ENCODE results near the gene CALU. TPM values are rescaled to one million over a fixed set of nuclear protein-coding genes. Genes with fewer than 3 reads are reported as not detected.

The CALU gene
- total and polyA plus RNA-seq, 10 of the 15 experiments (the other 5 are each of a cell fraction or from before 2014, with no cell fraction given) = 31.2 to 75.6 (median 42.1) TPM

- SMC1A ChIA-PET (ENCODE audit: uncharacterized antibody, unreplicated experiment) = interaction anchor here (0.6 to 1.5 kb wide), 2 partner anchors 9 to 21 kb away, joined by 3 read pairs; no protein-coding TSS in a partner anchor
- BruUV-seq (replicated peaks) = no TSS peak
- Histone ChIP-seq H3K4me1 (ENCODE audit: control insufficient read depth, insufficient read depth, low read length) (no peaks in the 10 kb centered on the region), H3K36me3 (ENCODE audit: control insufficient read depth in 2 of 2, insufficient read depth in 2 of 2, low read length in 1 of 2) (no peaks in the 10 kb centered on the region), H2AFZ (ENCODE audit: control insufficient read depth, low read depth, low read length) (no peak overlapping the region), H3K9ac (ENCODE audit: control insufficient read depth, insufficient read depth, low read length) (no peak overlapping the region), H3K27me3 (replicated peaks in 1 of 2; ENCODE audit: control insufficient read depth in 2 of 2, insufficient read depth in 2 of 2, low read length in 1 of 2) (no peaks in the 10 kb centered on the region), H3K27ac (ENCODE audit: control insufficient read depth, insufficient read depth) (no peak overlapping the region), H3K4me3 (no peak overlapping the region), H3K9me3 (replicated peaks; ENCODE audit: control insufficient read depth, insufficient read depth, low read length) (no peaks in the 10 kb centered on the region), H3K79me2 (ENCODE audit: control insufficient read depth, insufficient read depth, low read length) (no peaks in the 10 kb centered on the region), H4K20me1 (ENCODE audit: control insufficient read depth, insufficient read depth) (no peaks in the 10 kb centered on the region), H3K4me2 (ENCODE audit: control insufficient read depth, insufficient read depth) (no peak overlapping the region)
- RAD21 ChIA-PET (ENCODE audit: unreplicated experiment) = interaction anchor here (0.7 kb wide), 1 partner anchor 22 kb away, joined by 3 read pairs; no protein-coding TSS in a partner anchor
- ATAC-seq = peak; percentile 62
- CTCF ChIA-PET = no interaction called here
- in situ Hi-C loops (cut with MboI) (no loop called here), intact Hi-C loops (cut with micrococcal nuclease; ENCODE audit: unreplicated experiment) (no loop called here)
- WGBS (ENCODE audit: insufficient coverage, insufficient replicate concordance, low lambda C conversion rate, missing lambda C conversion rate) = 25% methylated on average over 3 of the region's 3 CpGs
- FAIRE-seq = no peak
- POLR2A ChIA-PET = no interaction called here
- TF ChIP-seq NFIC (IDR thresholded peaks at IDR 0.05; ENCODE audit: low read depth, low read length) = peak; percentile 60; the same call in 1 of the 2 replicates
- peak; percentile 81 for TF ChIP-seq JUNB (IDR thresholded peaks at IDR 0.05)
- no peak for TF ChIP-seq YBX1 (IDR thresholded peaks at IDR 0.05)
- peak; percentile 50; the same call in 1 of the 2 replicates for TF ChIP-seq RUNX3 (IDR thresholded peaks at IDR 0.05; ENCODE audit: low read length)
- TF ChIP-seq SMARCA5 (IDR thresholded peaks at IDR 0.05) = no peak
- TF ChIP-seq GABPA (IDR thresholded peaks at IDR 0.05; ENCODE audit: low read depth) = no peak
- no peak for DNase-seq (ENCODE audit: low read depth, low spot score)
Measured at GRCh38 chr7:128800567-128800966, 61.4 kb downstream of the CALU start.

- SMC1A ChIA-PET (ENCODE audit: uncharacterized antibody, unreplicated experiment) = interaction anchor here (0.6 kb wide), 1 partner anchor 528 kb away, joined by 3 read pairs; no protein-coding TSS in a partner anchor
- in situ Hi-C loops (cut with MboI) (no loop called here), intact Hi-C loops (cut with micrococcal nuclease; ENCODE audit: unreplicated experiment) (no loop called here)
- POLR2A ChIA-PET = no interaction called here
- H4K20me1 ChIP-seq (ENCODE audit: control insufficient read depth, insufficient read depth) = no peaks in the 10 kb centered on the region
- no TSS peak for BruUV-seq (replicated peaks)
- no peaks in the 10 kb centered on the region for H3K9me3 ChIP-seq (replicated peaks; ENCODE audit: control insufficient read depth, insufficient read depth, low read length)
- no peak for DNase-seq (ENCODE audit: low read depth, low spot score)
- no peaks in the 10 kb centered on the region for H3K36me3 ChIP-seq (ENCODE audit: control insufficient read depth in 2 of 2, insufficient read depth in 2 of 2, low read length in 1 of 2)
- no peak overlapping the region for H3K4me3 ChIP-seq
- no peak for ATAC-seq
- CTCF ChIA-PET = no interaction called here
- no peak overlapping the region for H3K4me2 ChIP-seq (ENCODE audit: control insufficient read depth, insufficient read depth)
- FAIRE-seq = no peak
- RAD21 ChIA-PET (ENCODE audit: unreplicated experiment) = no interaction called here
- H3K27ac ChIP-seq (ENCODE audit: control insufficient read depth, insufficient read depth) = no peak overlapping the region
- no peak overlapping the region for H3K9ac ChIP-seq (ENCODE audit: control insufficient read depth, insufficient read depth, low read length)
- WGBS (ENCODE audit: insufficient coverage, insufficient replicate concordance, low lambda C conversion rate, missing lambda C conversion rate) = 81% methylated on average over 9 of the region's 9 CpGs
- H3K27me3 ChIP-seq (replicated peaks in 1 of 2; ENCODE audit: control insufficient read depth in 2 of 2, insufficient read depth in 2 of 2, low read length in 1 of 2) = no peaks in the 10 kb centered on the region
- no peaks in the 10 kb centered on the region for H3K4me1 ChIP-seq (ENCODE audit: control insufficient read depth, insufficient read depth, low read length)
- no peak overlapping the region for H2AFZ ChIP-seq (ENCODE audit: control insufficient read depth, low read depth, low read length)
- H3K79me2 ChIP-seq (ENCODE audit: control insufficient read depth, insufficient read depth, low read length) = no peaks in the 10 kb centered on the region
- TF ChIP-seq SIX5 (IDR thresholded peaks at IDR 0.05; ENCODE audit: low read depth, low read length, severe bottlenecking) = no peak
- no peak for TF ChIP-seq ZNF207 (IDR thresholded peaks at IDR 0.05; ENCODE audit: borderline replicate concordance)
- TF ChIP-seq USF2 (IDR thresholded peaks at IDR 0.05; ENCODE audit: borderline replicate concordance, low read depth, low read length) = no peak
- no peak for TF ChIP-seq NRF1 (conservative IDR thresholded peaks at IDR 0.05; ENCODE audit: low read depth, low read length)
- no peak for TF ChIP-seq ZNF24 (IDR thresholded peaks at IDR 0.05)
- no peak for TF ChIP-seq USF1 (IDR thresholded peaks at IDR 0.05; ENCODE audit: borderline replicate concordance, extremely low read length, insufficient read depth, low read depth, low read length)
- TF ChIP-seq HDGF (IDR thresholded peaks at IDR 0.05) = no peak
- TF ChIP-seq PAX5 (IDR thresholded peaks at IDR 0.05; ENCODE audit: borderline replicate concordance, low read depth, low read length) = no peak
Measured at GRCh38 chr7:128801003-128801402, 61.8 kb downstream of the CALU start.
